Non-pigmented ciliary epithelial cell (primary cell): ENCODE data around the gene UCHL1.

Source experiments
- DNase-seq: peaks from one replicate; pipeline ENCODE4 v3.0.0-alpha.2; 2010; ENCODE audit warnings: low read depth

UCHL1 gene

DNA sequence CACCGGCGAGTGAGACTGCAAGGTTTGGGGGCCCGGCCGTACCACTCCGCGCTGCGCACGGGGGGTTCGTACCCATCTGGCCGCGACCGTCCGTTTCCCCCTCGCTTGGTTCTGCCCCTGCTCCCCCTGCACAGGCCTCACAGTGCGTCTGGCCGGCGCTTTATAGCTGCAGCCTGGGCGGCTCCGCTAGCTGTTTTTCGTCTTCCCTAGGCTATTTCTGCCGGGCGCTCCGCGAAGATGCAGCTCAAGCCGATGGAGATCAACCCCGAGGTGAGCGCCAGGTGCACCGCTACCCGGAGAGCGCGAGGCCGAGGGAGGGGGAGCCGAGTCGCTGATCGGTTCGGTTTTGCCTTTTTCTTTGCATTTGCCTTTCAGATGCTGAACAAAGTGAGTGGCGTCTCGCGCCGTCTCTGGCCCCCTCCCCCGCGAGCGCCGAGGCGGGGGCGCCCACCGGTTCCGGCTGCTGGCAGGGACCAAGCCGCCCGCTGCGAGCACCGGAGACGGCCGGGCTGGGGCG, at the start of gene UCHL1:
Gene UCHL1 (plus strand): TSS at position 189 of the 517 bp plus-strand sequence. CDS start 49 bp downstream, at position 238.
- DNase-seq, result peak; percentile 76

DNA sequence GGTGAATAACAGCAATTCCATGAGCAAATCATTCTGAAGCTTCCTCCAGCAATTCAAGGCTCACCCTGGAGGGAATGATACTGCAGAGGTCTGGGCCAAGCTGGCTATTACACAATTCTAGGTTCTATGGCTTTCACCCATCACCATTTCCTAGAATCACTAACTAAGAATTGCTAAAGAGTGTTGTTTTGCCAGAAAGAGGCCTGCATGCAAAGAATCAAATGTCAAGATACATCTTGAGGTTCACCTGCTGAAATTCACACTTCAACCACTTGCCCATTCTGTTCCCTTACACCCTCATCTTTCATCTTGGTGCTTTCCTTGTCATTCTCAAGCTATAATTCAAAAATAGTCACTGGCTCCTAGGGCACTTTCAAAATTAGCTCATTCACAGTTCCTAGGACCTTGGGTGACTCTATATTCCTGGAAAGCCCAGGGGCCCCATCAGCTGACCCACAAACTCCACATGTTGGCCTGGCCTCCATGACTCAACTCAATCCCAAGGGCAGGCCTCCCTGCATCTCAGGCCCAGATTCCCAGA, 49.4 kb upstream of the UCHL1 start:
- DNase-seq, result no peak

DNA sequence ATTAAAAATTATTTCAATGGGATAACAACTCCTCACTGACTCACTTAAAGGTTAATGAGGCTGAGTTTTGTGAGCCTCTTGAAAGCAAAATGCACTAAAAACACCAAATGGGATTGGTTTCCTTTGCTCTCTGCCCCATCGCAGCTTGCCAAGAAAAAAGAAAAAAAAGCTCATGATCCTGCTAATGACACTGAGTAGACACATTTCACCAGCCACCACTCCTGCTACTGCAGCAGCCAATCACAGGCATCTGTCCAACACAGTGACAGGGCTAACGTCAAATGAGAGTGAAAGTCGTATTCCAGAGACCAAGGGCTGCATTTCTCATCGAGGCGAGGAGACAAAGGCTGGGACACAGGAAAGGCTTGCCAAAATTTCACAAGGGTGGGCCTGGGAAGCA, 47.5 kb upstream of the UCHL1 start:
- DNase-seq, result no peak

DNA sequence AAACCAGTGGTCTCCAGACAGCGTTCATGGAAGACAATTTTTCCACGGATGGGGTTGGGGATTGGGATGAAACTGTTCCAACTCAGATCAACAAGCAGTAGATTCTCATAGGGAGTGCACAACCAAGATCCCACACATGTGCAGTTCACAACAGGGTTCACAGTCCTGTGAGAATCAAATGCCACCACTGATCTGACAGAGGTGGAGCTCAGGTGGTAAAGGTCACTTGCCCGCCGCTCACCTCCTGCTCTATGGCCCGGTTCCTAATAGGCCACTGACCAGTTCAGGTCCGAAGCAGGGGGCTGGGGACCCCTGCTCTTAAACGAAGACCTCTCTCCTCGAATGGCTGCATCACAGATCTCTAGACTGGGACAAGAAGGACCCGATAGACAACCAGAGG, 46.8 kb upstream of the UCHL1 start:
- DNase-seq, result no peak

DNA sequence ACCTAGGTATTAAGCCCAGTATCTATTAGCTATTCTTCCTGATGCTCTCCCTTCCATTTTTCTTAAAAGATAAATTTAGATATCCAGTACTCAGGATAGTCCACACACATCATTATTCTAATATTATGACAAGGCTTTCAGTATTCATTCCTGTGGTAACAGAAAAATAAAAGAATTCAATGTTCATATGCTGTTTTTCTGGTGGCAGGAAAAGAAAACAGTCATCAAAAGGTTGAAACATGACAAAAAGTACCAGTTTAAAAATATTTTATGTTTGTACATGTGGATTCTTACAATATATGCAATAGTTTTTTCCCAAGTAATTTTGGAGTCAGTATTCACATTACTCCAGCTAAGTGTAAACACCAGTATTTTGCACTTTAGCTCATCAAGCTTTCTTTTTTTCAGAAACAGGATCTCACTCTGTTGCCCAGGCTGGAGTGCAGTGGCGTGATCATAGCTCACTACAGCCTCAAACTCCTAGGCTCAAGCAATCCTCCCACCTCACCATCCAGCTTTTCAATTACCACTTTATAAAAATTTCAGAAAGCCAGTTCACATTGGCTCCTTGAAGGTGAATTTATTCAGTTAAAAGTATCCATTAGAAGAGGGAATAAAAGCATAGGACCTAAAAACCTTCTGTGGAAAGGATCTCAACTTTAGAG, 44.6 kb upstream of the UCHL1 start:
- no peak for DNase-seq

DNA sequence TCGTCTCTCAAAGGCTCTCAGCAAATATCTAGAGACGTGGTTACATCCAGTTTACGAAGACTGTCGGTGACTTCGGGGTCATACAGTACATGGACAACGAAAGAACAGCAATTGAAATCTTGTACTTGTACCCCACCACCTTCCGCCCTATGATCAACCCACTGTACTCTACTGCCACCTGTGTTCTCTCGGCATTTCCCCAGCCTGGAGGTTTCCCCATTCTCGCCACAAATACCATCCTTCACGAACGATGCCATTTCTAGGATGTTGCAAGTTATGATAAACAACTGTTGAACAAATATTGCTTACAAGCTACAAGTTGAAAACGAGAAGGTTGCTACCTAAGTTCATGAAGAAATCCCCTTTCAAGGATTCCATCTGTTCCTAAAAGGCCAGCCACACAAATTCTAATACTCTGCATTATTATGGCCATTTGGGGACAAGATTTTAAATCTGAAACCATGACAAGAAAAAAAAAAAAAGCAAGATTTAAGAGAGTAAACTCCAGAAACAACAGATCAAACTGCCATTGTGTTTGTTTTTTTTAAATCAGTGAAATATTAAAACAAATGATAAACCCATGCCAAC, 44.0 kb upstream of the UCHL1 start:
- DNase-seq, result no peak

DNA sequence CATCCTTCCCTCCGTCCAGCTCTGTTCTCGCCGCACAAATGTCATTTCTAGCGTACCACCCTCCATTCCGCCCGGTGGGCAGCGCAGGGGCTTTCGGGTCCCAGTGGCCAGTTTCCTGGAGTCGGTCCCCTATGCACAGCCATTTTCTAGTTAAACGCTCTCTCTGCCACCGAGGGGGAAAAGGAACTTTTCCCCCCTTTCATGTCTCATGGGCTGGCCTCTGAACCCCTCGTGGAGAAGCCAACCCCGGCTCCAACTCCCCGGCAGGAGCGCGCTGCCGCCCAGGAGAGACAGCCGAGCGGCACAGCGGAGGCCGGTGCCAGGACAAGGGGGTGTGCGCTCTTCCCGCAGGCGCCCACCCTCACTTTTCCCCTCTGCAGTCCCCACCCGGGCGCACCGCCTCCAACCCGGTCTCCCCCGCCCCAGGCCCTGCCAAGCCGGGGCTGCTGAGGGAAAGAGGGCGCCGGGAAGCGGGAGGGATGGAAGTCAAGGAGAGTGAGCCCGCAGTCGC, 43.0 kb upstream of the UCHL1 start:
- no peak for DNase-seq

DNA sequence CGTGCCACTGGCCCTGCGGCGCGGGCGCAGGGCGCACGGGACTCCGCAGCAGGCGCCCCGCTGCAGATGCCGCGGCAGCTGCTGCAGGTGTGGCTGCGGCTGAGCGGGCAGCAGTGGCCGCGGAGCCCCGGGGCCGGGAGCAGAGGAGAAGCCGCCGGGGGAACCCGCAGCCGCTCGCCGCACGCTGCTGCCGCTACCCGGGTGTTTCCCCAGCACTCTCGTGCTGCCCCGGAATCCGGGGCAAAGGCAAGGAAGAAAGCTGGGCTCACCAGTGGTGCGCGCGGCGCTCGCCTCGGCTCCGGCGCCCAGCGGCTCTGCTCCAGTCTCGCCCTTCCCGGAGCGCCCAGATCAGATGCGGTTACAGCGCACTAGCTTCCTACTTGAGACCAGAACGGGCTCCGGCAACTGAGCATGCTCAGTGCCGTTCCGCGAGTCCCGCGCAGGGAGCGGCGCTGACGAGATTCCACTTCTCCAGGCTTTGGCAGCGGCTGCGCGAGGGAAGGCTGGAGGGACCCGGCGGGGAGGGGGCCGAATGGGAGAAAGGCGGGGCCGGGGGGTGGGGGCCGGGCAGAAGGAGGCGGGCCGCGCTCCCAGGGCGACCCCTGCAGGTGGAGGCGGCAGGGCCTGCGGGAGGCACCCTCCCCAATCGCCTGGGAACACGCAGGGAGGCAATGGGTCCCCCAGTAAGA, 42.4 kb upstream of the UCHL1 start, which contains the start of gene APBB2:
Gene APBB2 (minus strand): TSS at position 407 of the 689 bp plus-strand sequence. CDS start 181,288 bp downstream, outside the sequence.
- peak; percentile 83 for DNase-seq

DNA sequence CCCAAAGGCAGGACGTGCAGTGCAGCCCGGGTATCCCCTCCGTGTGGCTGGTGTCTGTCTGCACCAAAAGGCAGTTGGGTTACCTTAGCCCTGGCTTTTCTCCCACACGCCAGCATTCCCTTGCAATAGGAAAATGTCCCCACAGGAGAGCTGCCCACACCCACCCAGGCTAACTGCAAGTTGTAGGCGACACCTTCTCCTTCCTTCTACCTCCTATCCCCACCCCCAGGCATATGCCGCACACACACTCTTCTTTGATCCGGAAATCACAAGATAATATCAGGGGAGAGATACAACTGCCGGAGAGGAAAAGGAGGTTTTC, 41.9 kb upstream of the UCHL1 start:
- no peak for DNase-seq

DNA sequence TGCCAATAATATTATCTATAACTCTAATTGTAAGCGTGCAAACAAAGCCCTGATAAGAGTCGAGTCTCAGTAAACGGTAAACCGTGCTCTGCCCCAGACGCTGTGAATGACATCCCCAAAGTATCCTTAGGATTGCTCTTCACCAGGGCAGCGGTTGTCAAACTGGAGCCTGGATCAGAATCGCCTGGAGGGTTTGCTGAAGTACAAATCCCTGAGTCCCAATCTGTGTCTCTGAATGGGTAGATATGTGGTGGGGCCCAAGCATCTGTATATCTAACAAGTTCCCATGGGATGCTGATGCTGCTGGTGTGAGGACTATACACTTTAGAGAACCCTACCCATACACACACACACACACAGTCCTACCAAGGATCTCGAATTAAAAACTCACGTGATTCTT, 41.6 kb upstream of the UCHL1 start:
- no peak for DNase-seq

DNA sequence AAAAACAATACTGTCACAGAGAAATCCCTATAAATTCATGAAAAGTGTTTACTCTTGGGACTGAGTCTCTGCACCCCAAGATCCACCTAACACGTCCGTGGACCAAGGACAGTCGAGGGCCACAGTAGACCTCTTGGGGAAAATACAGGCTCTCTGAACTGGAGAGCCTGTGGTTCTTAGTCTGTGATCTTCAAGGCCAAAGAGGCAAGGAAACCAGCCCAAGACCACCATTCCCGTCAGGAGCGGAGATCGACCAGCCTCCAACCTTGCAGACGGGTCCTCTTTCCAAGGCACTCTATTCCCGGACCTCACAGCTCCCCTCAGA, 40.8 kb upstream of the UCHL1 start:
- no peak for DNase-seq

DNA sequence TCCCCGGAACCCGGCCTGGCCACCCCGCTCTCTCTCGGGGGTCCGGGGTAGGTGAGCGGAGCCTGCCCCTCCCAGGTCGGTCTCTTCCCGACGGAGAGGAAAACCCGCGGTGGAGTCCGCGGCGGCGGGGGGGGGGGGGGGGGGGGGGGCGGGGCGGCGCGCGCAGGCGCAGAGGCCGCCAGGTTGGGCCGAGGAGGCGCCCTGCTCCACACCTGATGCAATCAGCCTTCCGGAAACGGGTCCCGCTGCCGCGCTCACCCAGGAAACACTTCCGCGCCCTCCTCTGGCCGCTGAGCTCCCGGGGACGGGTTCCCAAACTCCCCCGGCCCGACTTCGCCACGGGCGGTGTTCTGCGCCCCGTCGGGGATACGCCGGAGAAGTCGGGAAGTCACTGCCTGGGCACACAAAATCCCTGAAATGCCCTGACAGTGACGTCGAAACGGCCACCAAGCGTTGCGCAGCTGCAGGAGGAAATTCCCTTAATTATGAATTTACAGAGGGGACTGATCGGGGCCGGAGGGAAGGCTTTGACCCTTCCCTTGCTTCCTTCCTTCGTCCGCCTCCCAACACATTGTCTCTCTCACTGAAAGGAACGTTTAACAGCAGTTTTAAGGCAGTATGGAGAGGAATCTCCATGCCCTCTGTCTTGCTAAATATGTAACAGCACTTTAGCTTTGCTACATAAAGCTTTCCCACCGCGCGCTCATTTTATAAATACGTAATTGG, 40.3 kb upstream of the UCHL1 start:
- DNase-seq, result no peak

DNA sequence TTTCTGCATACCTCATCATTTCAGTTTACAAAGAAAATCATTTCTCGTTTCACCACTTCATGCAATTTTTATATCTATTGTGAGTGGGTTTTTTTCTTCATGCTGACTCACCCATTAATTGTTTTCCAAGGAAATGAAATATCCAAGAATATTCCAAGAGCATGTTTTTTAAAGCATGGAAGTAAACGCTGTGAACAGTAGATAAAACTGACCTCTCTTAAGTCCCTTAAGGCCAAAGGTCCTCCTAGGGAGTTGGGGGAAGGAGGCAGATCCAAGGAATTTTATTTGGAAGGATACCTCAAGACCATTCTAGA, 39.8 kb upstream of the UCHL1 start:
- DNase-seq, result no peak

DNA sequence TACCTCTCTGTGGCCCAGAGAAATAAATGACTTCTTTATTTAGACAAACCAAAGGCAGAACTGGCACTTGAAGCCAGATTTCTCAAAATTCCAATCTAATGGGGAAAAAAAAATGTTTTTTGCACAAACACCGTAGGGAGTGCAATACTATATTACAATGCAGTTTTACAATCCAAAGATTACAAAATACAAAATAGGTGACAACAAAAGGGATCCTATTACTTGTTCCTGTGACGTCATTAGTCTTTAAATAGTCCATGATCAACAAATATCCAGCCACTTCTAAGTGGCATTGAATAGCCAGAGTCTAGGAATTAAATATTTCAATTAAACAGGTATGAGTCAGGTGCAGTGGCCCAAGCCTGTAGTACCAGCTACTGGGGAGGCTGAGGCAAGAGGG, 39.4 kb upstream of the UCHL1 start:
- DNase-seq, result no peak

DNA sequence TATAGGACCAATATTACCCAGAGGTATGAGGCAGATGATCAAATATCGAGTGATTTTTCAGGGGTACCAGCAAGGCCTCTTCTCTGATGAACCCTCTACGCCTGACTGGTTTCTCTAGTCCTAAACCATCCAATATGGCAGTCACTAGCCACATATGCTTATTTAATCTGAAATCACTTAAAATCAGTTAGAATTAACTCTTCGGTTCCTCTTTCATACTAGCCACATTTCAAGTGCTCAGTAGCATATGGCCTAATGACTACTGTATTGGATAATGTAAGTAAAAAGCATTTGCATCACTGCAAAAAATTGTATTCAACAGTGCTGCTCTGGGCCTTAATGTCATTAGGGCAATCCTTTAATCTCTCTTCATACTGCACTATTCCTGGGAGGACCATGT, 38.0 kb upstream of the UCHL1 start:
- DNase-seq, result no peak

DNA sequence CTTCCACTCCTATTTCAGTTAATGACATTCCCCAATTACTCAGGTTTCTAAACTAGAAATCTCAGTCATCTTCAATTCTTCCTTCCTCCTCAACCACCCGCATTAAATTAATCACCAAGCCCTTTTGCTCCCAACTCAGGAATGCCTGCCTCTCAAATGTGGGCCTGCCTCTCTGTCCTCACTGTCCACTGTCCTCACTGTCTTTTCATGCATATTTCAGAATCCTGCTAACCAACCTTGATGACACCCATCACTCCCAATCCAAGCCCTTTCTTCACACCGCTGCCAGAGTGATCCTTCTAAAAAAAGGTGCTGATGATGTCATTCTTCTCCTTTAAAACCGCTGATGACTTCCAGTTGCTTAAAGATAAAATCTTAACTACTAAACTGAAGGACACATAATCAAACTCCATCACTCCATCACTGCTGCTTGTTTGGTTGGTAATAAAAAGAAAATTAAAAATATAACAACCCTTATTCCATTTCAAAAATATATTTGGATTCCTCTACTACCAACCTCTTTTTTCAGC, 37.2 kb upstream of the UCHL1 start:
- DNase-seq, result no peak

DNA sequence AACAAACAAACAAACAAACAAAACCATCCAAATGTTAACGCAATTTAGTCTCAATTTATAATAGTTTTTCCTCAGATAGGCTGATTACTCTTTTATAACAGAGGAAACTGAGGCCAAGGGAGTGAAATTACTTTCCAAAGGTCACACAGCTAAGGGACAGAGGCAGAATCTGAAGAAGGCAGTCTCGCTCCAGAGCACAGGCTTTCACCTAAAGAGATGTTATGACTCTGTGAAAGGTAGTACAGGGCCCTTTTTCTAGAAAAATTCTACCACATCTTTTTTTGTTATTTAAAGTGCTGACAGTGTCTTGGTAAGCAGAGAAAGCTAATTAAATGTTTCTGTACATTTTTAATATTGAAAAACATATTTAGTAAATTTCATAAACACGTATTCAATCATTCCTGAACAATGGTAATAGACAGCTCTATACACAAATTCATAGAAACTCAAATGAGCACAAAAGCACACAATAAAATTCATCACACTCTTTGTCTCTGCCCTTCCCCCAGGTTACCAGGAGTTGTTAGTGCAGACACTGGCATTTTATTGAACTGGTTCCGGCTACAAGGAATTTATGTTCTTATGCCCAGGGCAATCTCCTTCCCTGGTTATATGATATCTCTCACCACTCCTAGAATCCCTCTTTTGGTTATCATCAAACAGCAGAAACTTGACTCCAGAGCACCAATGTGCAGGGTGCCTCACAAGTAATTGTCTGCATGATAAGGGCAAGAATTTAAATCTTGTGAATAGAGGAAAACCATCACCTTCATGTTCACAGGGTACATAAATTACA, 34.7 kb upstream of the UCHL1 start:
- no peak for DNase-seq

DNA sequence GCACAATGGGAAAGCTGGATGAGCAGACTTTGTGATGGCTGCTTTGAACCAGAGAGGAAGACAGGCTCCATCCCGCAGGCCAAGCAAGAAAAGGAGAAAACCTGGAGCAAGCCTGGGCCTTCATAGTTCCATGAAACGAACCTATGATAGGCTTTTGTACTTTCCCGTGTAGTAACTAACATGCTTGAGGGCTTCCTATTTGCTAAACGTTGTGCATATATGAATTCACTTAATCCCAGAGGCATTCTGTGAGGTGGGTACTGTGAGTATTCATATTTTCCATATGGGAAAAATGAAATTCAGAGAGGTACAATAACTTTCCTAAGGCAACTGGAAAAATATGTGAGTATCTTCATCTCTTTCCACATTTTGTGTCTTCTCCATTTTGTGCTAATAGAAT, 28.8 kb upstream of the UCHL1 start:
- DNase-seq, result no peak

DNA sequence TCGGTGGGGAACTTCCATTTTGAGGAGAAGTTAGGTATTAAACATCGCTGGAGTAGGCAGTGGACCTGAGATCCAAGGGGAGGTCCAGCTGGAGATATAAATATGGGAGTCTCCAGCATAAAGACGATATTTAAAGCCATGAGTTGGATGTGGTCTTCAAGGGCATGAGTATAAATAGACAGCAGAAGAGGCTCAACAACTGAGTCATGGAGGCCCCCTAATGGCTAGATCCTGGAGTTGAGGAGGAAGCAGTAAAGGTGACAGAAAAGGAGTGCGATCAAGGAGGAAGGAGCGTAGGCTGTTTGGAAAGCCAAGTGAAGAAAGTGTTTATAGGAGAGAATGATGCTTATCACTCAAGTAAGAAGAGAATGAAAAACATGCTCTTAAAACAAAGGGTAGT, 24.3 kb upstream of the UCHL1 start:
- DNase-seq, result no peak

DNA sequence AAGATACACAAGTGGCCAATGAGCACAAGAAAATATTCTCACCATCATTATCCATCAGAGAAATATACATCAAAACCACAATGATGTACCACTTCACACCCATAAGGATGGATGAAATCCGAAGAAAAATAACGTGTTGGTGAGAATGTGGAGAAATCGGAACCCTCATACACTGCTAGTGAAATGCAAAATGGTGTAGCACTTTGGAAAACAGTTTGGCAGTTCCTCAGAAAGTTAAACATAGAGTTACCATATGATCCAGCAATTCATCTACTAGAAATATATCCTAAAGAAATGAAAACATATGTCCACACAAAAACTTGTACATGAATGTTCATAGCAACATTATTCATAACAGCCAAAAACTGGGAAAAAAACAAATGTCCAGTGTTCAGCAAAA, 23.9 kb upstream of the UCHL1 start:
- DNase-seq, result no peak

DNA sequence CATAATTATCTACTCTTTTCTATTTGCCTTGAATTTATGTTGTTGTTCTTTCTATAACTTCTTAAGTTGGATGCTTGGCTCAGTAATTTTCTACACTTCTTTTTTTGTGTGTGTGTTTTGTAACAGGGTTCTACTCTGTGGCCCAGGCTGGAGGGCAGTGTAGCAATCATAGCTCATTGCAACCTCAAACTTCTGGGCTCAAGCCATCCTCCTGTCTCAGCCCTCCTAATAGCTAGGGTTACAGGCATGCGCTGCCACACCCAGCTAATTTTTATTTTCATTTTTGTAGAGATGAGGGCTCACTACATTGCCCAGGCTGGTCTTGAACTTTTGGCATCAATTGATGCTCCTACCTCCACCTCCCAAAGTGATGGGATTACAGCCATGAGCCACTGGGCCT, 20.7 kb upstream of the UCHL1 start:
- no peak for DNase-seq

DNA sequence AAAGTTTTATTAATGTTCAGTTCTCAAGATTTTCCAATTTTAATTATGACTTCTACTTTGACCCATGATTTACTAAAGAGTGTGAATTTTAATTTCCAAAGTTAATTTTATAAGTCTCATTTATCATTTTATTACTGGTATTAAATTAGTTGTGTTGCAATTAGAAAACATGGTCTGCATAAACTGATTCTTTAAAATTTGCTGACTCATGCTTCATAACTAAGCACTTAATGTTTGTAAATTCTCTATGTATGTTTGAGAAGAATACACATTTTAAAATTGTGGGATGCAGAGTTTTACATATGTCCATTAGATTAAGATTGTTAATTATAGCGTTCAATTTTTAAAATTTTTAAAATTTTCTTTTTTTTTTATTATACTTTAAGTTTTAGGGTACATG, 20.2 kb upstream of the UCHL1 start:
- no peak for DNase-seq
